ENCODE measurements around the gene EIF3I.

DNA sequence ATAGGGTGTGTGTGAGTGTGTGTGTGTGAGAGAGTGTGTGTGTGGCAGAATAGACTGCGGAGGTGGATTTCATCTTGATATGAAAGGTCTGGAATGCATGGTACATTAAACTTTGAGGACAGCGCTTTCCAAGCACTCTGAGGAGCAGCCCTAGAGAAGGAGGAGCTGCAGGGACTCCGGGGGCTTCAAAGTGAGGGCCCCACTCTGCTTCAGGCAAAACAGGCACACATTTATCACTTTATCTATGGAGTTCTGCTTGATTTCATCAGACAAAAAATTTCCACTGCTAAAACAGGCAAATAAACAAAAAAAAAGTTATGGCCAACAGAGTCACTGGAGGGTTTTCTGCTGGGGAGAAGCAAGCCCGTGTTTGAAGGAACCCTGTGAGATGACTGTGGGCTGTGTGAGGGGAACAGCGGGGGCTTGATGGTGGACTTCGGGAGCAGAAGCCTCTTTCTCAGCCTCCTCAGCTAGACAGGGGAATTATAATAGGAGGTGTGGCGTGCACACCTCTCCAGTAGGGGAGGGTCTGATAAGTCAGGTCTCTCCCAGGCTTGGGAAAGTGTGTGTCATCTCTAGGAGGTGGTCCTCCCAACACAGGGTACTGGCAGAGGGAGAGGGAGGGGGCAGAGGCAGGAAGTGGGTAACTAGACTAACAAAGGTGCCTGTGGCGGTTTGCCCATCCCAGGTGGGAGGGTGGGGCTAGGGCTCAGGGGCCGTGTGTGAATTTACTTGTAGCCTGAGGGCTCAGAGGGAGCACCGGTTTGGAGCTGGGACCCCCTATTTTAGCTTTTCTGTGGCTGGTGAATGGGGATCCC lies 51.4 kb downstream of the EIF3I start:
- TF ChIP-seq, protein P1, sequence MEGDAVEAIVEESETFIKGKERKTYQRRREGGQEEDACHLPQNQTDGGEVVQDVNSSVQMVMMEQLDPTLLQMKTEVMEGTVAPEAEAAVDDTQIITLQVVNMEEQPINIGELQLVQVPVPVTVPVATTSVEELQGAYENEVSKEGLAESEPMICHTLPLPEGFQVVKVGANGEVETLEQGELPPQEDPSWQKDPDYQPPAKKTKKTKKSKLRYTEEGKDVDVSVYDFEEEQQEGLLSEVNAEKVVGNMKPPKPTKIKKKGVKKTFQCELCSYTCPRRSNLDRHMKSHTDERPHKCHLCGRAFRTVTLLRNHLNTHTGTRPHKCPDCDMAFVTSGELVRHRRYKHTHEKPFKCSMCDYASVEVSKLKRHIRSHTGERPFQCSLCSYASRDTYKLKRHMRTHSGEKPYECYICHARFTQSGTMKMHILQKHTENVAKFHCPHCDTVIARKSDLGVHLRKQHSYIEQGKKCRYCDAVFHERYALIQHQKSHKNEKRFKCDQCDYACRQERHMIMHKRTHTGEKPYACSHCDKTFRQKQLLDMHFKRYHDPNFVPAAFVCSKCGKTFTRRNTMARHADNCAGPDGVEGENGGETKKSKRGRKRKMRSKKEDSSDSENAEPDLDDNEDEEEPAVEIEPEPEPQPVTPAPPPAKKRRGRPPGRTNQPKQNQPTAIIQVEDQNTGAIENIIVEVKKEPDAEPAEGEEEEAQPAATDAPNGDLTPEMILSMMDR (IDR thresholded peaks at IDR 0.05): no peak
- no peak for TF ChIP-seq POLR2AphosphoS5 (IDR thresholded peaks at IDR 0.05)
- no peak for TF ChIP-seq EP300 (IDR thresholded peaks at IDR 0.05)
